GF-D8 (cell line): ENCODE measurements around the gene MAEA.
"Not testable (repeated sequence)": the region's sequence is repeated elsewhere in the genome, so short reads cannot be mapped to it uniquely, and the experiment has no call there.

Source experiments
- DNase-seq: peaks from one replicate; lab custom pipeline; 2025; lab: John Stamatoyannopoulos, UW

The MAEA gene

DNA sequence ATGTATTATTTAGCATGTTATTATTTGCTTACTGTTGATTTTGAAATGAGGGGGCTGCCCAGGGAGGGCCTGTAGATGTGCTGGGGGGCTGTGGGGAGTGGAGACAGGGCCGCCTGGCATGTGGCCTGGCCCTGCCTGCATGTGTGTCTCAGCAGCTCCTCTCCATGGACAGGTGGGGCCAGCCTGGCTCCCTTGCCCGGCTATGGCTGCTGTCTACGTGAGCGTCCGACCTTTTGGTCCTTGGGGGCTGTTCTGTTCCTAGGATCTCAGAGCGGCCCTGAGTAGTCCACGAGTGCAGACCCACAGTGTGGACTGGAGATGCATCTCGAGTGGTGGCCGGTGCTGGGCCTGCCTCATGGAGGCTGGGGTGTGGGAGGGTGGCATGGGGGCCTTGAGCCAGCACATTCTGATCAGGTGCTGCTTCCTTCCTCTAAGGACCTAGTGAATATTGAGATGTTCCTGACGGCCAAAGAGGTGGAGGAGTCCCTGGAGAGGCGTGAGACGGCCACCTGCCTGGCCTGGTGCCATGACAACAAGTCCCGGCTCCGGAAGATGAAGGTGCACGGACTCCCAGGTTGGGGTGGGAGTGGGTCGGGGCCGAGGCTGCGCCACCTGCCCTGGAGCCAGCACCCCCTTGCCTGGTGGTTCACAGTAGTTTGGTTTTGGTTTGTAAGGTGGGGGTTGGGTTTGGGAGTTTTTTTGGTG, 32.4 kb downstream of the MAEA start:
- no peak for DNase-seq

GRCh38 chr4:1323280-1323634, 33.6 kb downstream of the MAEA start:
- DNase-seq: no peak

- DNase-seq: no peak
Observed at GRCh38 chr4:1323635-1324442, 34.1 kb downstream of the MAEA start.

GRCh38 chr4:1324443-1325175, 34.9 kb downstream of the MAEA start:
- not testable (repeated sequence) for DNase-seq

- DNase-seq: no peak
Observed at GRCh38 chr4:1325176-1325480, 35.4 kb downstream of the MAEA start.

- DNase-seq: no peak
Observed at GRCh38 chr4:1325681-1326635, 36.3 kb downstream of the MAEA start.

GRCh38 chr4:1326751-1327525, 37.2 kb downstream of the MAEA start:
- no peak for DNase-seq

GRCh38 chr4:1327526-1328266, 38.0 kb downstream of the MAEA start:
- no peak for DNase-seq

GRCh38 chr4:1328267-1329155, 38.8 kb downstream of the MAEA start:
- DNase-seq: no peak

DNA sequence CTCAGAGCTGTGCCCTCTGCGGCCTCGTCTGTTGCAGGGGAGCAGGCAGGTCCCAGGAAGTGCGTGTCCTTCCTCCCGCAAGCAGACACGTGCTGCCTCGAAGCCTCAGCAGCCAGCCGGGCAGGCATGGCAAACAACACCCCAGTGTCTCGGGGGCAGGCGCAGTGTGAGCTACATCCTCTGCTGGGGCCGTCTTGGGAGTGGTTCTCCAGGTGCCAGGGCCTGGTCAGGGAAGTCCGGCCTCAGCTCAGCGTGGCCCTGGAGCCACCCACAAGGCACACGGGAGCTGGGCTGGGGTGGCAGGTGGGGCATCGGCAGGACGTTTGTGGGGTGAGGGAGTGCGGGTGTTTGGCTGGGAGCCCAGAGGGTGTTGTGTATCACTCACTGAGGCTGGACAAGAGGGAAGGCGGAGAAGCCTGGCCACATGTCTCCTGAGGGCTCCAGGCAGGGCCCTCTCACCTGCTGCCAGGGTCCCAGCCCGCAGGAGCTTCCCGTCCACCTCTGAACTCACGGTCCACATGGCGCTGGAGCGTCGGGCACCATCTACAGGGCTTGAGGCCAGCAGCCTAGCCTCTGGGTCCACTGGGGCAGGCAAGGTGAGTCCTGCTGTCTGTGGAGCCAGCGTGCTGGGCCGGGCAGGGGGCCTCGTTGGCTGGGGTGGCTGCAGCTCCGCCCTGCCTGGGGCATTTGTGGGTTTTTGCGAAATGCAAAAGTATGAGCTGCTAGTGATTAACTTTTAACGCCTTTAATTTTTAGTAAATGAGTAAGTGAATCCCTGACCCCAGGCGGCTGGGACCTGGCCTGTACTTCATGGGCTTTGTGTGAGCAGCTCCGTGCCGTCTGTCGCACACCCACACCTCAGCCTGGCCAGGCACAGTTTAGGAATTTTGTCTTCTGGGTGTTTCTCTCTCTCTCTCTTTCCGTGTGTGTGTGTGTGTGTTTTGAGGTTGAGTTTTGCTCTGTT, 40.0 kb downstream of the MAEA start:
- DNase-seq: no peak

DNA sequence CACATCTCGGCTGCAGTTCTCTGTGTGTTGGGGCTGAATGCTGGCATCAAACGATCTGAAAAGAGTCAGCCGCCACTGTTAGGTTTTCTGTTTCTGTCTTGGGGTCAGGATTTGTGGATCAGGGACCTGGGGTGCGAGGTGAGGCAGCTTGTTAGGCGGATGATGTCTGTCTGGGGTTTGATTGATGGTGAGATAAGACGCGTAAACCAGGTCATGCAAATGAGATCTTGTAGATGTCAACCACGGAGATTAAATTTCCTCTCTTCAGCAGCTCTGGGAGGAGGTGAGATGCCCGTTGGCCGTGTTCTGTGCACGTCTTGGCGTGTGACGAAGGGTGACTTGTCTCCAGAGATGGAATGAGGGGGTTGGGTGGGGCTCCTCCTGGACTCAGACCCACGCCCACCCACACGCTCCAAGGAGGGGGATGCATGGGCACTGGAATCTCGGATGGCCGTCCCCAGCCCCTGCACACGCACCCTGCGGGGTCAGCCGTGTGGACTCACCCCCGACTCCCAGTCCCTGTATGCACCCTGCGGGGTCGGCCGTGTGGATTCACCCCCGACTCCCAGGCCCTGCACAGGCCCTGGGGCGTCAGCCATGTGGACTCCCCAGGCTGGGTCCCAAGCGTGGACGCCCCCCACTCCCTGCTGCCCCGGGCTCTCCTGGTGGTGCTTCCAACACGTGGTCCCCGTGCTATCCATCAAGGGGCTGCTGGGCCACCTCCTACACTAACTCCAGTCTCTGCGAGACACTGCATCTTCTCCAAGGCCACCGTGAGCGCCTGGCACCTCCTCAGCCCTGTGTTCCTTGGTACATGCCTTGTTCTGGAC, 41.3 kb downstream of the MAEA start:
- DNase-seq: no peak

- DNase-seq: no peak
Observed at GRCh38 chr4:1331591-1332353, 42.1 kb downstream of the MAEA start.

GRCh38 chr4:1332686-1333085, 43.0 kb downstream of the MAEA start:
- no peak for DNase-seq

DNA sequence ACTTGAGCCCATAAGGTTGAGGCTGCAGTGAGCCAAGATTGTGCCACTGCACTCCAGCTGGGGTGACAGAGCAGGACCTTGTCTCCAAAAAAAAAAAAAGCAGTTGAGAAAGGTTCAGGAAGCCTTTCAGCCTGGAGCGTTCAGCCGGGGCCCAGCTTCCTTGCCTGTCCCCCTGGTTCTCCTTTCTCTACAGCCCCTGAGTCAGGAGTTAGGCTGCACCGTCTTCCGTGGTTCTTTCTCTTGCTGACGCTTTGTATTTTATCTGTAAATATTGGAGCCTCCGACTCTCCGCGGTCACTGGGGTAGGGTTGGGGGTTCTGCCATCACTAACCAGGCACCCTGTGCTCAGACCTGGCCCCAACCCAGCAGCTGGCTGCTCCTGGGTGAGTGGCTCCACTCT, 43.6 kb downstream of the MAEA start:
- no peak for DNase-seq

DNA sequence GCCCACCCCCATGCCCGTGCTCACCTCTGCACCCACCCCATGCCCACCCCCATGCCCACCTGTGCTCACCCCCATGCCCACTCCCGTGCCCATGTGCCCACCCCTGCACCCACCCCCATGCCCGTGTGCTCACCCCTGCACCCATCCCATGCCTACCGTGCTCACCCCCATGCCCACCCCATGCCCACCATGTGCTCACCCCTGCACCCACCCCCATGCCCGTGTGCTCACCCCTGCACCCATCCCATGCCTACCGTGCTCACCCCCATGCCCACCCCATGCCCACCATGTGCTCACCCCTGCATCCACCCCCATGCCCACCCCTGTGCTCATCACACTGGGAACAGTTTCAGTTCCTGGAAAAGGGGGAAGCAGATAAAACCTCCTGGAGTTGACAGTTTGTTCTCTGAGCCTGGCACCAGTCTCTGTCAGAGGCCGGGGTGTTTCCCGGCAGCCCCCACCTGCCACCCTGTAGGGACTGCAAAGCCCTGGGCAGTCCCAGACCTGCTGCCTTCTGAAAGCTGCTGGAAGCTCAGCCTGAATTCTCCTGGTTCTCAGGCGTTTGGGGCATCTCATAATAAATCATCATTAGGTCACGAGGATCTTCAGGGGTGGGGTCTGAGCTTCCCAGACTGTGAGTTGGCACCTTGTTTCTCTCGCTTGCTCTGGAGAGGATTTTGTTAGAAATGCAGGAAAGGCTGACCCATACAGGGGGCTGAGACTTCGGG, 44.3 kb downstream of the MAEA start:
- DNase-seq: not testable (repeated sequence)

DNA sequence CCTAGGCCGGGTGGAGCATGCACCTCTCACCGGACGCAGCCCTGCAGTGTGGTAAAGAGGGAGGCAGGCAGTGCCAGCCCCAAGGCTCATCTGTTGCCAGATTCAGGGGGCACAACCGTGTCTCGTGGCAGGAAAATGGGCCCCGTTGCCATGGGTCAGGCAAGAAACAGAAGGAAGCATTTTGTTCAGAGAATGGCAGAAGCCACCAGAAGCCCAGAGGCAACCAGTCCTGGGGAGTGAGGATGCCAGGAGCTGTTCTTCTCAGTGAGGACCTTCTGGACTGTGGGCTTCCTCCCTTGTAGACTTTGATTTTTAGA, 44.8 kb downstream of the MAEA start:
- no peak for DNase-seq
